Central memory CD4-positive, alpha-beta T cell (primary cell): ENCODE results near the gene SLC25A21.
"Not testable (repeated sequence)": the region's sequence is repeated elsewhere in the genome, so short reads cannot be mapped to it uniquely, and the experiment has no call there.

Experiments
- DNase-seq: peaks from one replicate; pipeline ENCODE4 v3.0.0; 2022

The SLC25A21 gene

GRCh38 chr14:37036669-37037341 is 135.6 kb downstream of the SLC25A21 start:
- DNase-seq: no peak

- no peak for DNase-seq
These were observed 137.0 kb downstream of the SLC25A21 start for GRCh38 chr14:37035401-37035800.

GRCh38 chr14:37034410-37035285 is 137.8 kb downstream of the SLC25A21 start:
- no peak for DNase-seq

DNA sequence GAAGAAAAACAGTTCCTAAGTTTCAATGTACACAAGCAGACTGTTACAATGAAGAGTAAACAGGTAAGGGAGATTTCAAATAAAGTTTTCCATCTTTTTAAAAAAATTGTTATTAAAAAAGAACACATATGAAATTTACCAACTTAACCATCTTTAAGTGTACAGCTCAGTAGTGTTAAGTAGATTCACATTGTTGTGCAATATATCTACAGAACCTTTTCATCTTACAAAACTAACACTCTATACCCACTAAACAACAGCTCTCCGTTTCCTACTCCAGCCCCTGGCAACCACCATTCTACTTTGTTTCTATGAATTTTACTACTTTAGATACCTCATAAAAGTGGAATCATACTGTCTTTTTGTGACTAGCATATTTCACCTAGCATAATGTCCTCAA is 139.5 kb downstream of the SLC25A21 start:
- no peak for DNase-seq

GRCh38 chr14:37027188-37027824 is 145.1 kb downstream of the SLC25A21 start:
- DNase-seq: no peak

- no peak for DNase-seq
These were observed 148.4 kb downstream of the SLC25A21 start for GRCh38 chr14:37023875-37024565.

- DNase-seq: no peak
These were observed 151.0 kb downstream of the SLC25A21 start for GRCh38 chr14:37021390-37021789.

DNA sequence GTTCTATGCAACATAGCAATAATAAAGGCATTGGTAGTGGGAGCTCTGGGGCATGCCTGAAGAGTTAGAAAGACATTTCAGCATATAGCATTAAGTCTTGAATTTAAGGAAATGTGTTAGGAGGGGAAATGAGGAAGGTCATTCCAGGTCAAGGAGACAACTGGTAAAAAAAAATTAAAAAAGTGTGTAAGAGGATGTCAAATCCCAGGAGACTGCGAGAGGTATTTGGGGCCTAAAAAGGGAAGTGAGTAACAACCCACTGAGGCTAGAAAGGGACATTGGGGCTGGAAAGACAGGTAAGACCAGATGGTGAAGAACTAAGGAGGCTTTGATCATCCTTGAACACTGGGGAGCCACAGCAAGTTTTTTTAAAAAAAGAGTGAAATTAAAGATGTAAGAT is 152.9 kb downstream of the SLC25A21 start:
- DNase-seq: no peak

DNA sequence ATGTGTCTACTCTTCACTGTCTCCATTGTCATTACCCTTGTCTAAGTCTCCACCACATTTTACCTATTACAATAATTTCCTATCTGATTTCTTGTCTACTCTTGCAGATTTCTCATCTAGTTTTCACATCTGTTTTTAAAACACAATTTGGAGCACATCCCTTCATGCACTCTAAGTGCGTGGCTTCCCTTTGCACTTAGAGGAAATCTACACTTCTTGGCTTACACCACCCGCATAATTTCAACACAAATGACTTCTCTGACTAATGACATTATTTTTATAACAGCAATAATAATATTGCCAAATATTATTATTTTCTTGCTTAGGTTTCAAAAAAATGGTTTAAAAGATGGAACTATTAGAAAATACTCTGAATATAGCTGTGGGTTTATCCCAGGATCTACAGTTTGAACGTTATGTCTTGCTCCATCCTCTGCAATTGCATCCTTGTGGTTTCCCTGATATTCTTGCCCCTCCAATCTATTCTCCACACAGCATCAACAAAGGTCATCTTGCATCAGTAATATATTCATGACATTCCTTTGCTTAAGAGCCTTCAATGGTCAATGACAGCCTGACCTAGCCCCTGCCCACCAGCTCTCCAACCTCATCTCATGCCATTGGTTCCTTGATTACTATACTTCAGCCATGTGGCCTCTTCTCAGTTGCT is 153.7 kb downstream of the SLC25A21 start:
- DNase-seq: no peak

- no peak for DNase-seq
These were observed 159.3 kb downstream of the SLC25A21 start for GRCh38 chr14:37013078-37013477.

- DNase-seq: no peak
These were observed 173.7 kb downstream of the SLC25A21 start for GRCh38 chr14:36998686-36999085.

DNA sequence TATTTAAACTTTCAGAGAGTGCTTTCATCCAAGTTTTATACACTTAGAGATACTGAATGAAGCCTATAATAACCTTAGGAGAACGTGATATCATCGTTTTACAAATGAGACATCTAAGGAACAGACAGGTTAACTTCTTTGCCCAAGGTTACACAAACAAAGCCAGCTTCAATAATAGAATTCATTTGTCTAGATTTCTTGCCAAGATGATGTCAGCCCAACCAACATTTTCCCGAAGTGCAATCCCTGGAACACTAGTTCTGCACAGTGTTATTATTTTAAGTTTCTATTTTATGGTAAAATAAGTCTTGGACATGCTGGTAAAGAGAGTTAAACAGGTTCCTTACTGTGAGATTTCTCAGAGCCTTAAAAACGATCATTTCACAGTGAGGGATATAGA is 174.6 kb downstream of the SLC25A21 start:
- no peak for DNase-seq

DNA sequence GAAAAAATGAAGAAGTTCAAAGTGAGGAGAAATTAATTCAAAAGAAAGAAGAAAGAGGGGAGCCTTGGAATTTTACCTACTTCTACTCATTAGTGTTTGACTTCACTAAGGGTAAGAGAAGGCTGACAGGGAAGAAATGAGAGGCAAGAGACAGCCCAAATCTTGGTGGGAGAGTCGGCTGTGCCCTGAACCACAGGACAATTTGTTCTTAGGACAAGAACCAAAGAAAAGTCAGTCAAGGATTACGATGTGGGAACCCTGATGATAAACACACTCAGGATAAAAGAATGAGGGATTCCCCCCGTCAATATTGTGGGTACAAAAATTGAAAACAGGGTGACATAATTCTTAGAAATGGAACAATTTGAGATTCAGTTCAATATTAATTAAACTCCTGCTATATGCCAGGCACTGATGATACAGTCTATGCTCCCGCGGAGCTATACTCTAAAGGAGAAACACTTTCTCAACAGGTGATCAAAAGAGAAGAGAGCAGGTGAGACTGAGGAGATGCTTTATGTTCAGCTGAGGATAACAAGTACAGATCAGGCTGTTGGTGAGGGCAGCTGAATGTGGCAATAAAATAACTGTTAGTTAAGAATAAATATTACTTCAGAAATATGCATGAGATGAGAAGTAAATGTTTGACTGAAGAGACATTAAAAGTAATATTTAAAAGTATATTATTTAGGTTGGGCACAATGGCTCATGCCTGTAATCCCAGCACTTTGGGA is 175.4 kb downstream of the SLC25A21 start:
- no peak for DNase-seq

DNA sequence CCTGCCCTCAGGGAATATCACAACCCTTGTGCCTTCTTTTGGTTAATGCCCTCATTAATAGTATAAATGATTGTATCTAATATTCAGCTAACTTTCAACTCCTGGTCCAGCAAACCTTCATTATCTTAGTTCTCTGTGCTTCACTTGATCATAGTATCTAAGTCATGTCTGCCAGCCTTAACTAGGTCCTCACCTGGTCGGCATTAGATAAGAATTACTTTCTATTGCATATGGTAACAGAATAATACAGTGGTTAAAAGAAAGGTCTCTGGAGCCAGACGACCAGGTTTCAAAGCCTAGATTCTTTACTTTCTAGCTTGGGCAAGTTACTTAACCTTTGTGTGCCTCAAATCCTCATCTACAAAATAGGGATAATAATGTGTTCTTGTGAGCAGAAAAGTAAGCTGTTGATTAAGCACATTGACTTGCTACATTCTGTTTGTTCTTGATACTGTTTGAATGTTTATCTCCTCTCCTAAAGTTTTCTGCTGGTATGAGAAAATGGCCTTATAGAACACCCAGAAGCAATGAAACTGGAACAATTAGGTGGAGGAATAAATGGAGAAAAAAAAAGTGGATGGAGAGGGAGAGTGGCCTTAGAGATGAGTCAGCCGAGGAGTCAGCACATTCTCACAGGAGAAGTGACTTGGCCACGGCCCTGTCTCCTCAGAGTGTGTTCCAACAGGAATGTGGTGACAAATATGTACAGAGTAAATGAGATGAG is 176.1 kb downstream of the SLC25A21 start:
- no peak for DNase-seq

- DNase-seq: no peak
These were observed 182.6 kb downstream of the SLC25A21 start for GRCh38 chr14:36989806-36990205.

- no peak for DNase-seq
These were observed 183.4 kb downstream of the SLC25A21 start for GRCh38 chr14:36988989-36989388.

- DNase-seq: no peak
These were observed 183.8 kb downstream of the SLC25A21 start for GRCh38 chr14:36988568-36988967.

DNA sequence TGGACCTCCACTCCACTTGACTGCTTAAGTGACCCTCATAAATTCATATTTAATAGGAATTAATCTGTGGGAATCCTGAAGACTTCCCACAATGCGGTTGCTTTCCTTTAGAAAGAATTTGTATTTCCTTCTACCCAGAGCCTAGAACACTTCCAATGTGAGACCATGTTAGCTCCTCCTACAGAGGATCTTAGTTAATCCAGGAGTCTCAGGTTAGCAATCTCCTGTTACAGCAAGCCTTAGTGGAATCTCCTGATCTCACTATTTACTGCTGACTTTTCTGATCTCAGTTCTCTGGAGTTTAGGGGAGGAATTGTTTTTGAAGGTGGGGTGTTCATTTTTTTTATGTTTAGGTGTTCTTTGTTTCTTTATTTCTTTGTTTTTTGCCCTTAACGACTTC is 186.0 kb downstream of the SLC25A21 start:
- DNase-seq: no peak

- no peak for DNase-seq
These were observed 190.4 kb downstream of the SLC25A21 start for GRCh38 chr14:36981832-36982529.

GRCh38 chr14:36980413-36980812 is 192.0 kb downstream of the SLC25A21 start:
- not testable (repeated sequence) for DNase-seq
